ENCODE measurements around the gene JAM2.
"Not testable (repeated sequence)": the region's sequence is repeated elsewhere in the genome, so short reads cannot be mapped to it uniquely, and the experiment has no call there.

The JAM2 gene

GRCh38 chr21:25638660-25639550, at the start of gene JAM2:
Gene JAM2, plus strand, starts transcription at chr21:25639258. Its CDS starts 564 bp downstream, at chr21:25639822.
- peak in 2 of 3 experiments; percentile 4 to 40 for DNase-seq (ENCODE audit: low read depth in 3 of 3)

DNA sequence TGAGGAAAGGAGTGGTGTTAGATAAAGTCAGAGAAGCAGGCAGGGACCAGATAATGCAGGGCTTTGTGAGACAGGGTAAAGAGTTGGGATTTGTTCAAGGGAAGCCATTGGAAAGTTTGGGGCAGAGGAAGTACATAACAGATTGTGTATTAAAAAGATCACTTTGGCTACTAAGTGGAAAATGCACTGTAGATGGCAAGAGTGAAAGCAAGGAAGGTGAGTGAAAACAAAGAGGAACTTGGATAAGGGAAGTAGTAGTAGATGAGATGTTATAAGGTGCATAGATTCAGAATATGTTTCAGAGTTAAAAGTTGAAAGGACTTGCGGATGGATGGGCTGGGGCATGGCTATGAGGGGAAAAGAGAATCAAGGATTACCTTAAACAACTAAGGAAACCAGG, 49.2 kb upstream of the JAM2 start:
- DNase-seq (ENCODE audit: low read depth in 3 of 3), result no peak

DNA sequence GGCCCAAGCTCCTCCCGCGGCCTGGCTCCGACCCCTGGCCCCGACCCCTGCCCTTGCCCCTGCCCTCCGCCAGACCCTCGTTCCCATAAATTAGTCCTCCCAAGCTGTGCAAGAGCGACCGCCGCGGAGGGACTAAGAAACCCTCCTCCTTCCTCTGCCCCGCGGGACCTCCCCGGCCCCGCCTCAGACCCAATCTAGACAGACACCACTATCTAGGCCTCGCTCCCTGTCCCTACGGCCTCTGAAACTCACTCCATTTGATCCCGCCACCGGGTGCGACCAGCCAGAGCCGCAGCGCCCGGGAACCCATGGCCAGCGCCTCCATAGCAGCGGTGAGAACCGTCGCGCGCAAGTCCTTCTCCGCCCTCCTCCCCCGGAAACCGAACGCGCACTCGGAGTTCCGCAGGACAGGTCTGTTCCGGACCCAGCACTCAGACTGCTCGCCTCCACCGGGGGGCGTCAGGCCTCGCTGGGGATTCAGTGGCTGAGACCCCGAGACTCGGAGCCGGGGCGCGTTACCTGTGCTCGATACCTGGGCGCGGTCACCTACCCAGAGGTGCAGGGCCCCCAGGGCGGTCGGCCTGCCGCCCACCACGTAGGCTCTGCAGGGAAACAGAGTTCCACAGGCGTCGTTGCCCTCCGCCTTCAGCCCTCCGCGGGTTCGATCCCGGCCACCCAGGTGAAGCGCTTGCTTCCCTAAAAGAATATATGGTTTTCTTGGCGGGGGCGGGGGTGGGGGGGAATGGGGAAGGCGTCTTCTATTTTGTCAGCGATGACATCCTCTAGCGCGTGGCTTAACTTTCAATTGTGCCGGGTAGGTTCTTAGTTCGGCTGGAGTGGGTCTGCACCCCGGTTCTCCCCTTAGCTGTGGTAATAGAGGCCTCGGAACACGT, 31.7 kb upstream of the JAM2 start, which contains the start of gene MRPL39:
MRPL39 (minus strand) TSS at position 331 of the 893 bp plus-strand sequence; CDS start at position 325, 6 bp downstream.
- DNase-seq (ENCODE audit: low read depth in 3 of 3), result peak; percentile 78 to 88 (median 80)

DNA sequence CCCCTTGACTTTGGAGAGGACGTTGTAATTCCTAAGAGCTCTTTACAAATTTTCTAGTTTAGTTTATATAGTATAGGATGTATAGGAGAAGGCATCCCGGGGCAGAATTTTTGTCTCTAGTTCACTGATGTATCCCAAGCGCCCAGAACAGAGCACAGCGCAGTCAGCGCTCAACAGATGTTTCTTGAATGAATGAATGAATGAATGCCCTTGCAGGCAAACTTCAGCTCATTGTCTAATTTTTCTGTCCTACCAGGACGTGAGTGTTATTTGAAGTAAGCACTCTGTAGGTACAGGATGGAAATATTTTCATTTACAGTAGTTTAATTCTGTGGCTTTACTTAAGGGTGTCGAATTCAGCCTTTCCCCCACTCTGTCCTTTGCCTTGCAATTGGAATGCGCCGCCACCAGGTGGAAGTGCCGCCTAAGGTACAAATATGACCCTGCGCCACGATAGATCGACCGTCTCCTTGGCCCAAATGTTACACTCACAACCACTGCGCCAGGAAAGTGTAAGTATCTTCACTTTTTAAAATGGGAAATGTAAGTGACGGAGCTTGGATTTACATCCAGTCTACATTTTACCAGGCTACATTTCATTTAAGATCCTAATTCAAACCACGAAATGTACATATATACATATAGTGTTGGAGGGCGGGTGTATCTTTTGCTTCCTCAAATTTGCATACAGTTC, 30.9 kb upstream of the JAM2 start:
- DNase-seq (ENCODE audit: low read depth in 3 of 3), result peak; percentile 58 to 75 (median 63)

- DNase-seq (ENCODE audit: low read depth in 3 of 3), result no peak
Measured at GRCh38 chr21:25614441-25614840, 24.6 kb upstream of the JAM2 start.

GRCh38 chr21:25615880-25616279, 23.2 kb upstream of the JAM2 start:
- no peak for DNase-seq (ENCODE audit: low read depth in 3 of 3)

- DNase-seq (ENCODE audit: low read depth in 3 of 3), result no peak
Measured at GRCh38 chr21:25619198-25619597, 19.9 kb upstream of the JAM2 start.

DNA sequence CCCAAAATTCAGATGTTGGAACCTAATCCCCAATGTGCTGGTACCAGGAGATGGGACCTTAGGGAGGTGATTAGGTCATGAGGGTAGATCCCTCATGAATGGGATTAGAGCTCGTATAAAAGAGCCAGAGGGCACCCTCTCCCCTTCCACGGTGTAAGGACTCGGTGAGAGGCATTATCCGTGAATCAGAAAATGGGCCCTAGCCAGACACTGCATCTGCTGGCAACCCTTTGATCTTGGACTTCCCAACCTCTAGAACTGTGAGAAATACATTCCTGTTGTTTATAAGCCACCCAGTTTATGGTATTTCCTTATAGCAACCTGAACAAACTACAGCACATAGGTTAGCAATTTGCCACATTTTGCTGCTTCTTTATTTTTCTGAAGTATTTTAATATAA, 14.5 kb upstream of the JAM2 start:
- DNase-seq (ENCODE audit: low read depth in 3 of 3), result no peak

DNA sequence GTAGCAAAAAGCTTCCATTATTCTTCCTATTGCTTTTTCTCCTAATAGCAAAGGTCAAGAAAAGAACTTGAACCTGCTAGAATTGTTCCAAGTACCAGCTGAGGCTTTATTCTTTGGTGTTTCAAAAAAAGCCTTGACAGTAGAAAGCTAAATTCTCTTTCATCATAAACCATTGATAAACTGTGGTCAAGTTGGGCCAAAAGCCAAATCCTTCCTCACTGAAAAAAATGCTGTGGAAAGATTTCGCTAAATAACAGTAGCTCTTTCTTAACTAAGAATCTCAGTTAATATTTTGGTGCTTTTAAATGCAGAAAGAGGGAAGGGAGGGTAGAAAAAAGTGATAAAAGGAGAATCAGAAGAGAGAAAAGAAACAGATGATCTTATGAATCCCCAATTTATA, 14.0 kb upstream of the JAM2 start:
- no peak for DNase-seq (ENCODE audit: low read depth in 3 of 3)

GRCh38 chr21:25625776-25626555, 13.1 kb upstream of the JAM2 start:
- DNase-seq (ENCODE audit: low read depth in 3 of 3), result not testable (repeated sequence)

DNA sequence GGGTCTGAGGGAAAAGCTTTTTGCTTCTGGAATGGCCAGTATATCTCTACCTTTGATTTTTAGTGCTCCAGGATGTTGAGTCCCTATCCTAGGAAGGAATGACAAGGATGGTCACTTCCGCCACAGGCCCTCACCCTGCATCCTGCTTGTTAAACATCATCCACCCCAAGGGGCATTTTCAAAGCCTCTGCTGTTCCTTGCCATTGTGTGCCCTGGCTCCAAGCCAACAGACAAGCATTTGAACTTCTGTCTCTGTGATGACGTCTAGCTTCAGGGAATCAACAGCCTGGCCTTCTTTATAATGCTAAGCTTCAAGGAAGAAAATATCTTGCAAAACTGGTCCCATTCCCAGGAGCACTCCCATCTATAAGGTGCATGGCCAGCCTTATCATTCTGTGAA, 12.3 kb upstream of the JAM2 start:
- no peak for DNase-seq (ENCODE audit: low read depth in 3 of 3)

- no peak for DNase-seq (ENCODE audit: low read depth in 3 of 3)
Measured at GRCh38 chr21:25632296-25632695, 6.8 kb upstream of the JAM2 start.

DNA sequence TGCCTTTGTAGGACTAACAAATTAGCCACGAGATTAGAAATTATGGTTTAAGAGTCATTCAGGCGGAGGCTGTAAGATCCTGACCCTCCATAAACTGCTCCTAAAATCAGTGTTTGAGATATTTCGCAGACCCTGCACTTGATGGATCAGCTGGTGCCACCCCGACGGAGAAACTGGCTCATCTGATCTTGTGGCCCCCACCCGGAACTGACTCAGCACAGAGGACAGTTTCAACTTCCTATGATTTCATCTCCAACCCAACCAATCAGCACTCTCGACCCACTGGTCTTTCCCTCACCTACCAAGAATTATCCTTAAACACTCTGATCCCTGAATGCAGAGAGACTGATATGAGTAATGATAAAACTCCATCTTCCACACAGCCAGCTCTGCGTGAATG, 3.7 kb upstream of the JAM2 start:
- DNase-seq (ENCODE audit: low read depth in 3 of 3), result no peak

GRCh38 chr21:25636727-25637126, 2.3 kb upstream of the JAM2 start:
- DNase-seq (ENCODE audit: low read depth in 3 of 3), result no peak

- DNase-seq (ENCODE audit: low read depth in 3 of 3), result no peak
Measured at GRCh38 chr21:25637851-25638659, 1.0 kb upstream of the JAM2 start.

DNA sequence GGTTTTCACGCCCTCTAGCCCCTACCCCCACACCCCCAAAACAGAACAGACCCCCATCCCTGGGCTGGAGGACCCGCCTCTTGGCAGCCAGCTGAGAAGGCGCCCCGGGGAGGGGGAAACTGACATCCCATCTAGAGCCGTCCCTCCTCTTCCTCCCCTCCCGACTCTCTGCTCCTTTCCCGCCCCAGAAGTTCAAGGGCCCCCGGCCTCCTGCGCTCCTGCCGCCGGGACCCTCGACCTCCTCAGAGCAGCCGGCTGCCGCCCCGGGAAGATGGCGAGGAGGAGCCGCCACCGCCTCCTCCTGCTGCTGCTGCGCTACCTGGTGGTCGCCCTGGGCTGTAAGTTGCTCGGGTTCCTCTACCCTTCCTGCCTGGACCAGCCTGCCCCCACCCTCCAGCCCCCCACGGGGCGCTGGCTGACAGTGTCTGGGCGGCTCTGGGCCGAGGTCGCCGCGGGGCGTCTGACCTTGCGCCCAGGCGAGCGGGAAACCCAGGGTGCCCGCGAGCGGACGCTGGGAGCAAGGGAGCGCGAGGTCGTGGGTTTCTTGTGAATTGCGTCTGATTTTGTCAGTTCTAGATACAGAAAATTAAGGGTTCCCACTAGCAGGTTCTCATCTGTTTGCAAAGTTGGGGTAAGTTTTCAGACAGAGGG, 618 bp downstream of the JAM2 start:
- DNase-seq (ENCODE audit: low read depth in 3 of 3), result peak in 2 of 3 experiments; percentile 4 to 35

- DNase-seq (ENCODE audit: low read depth in 3 of 3), result no peak
Measured at GRCh38 chr21:25640202-25640942, 1.3 kb downstream of the JAM2 start.

GRCh38 chr21:25640943-25641292, 1.9 kb downstream of the JAM2 start:
- DNase-seq (ENCODE audit: low read depth in 3 of 3), result no peak

- no peak for DNase-seq (ENCODE audit: low read depth in 3 of 3)
Measured at GRCh38 chr21:25643486-25643885, 4.4 kb downstream of the JAM2 start.
